GM18505 (cell line): ENCODE data around the gene ST6GALNAC5.
"Not testable (repeated sequence)": the region's sequence is repeated elsewhere in the genome, so short reads cannot be mapped to it uniquely, and the experiment has no call there.

Experiments used
- ATAC-seq: cut with Tn5 transposase; IDR thresholded peaks from one replicate; pipeline ENCODE4 v1.9.1; 2021; ENCODE audit not compliant: unreplicated experiment
- POLR2A ChIP-seq: IDR thresholded peaks from 4 replicates; pipeline ENCODE4 v1.6.1; 2011; ENCODE audit warnings: borderline replicate concordance; ENCODE audit not compliant: insufficient read depth, insufficient read length; ENCODE audit errors: extremely low read depth

Gene ST6GALNAC5

GRCh38 chr1:76872944-76873343 lies 5.7 kb downstream of the ST6GALNAC5 start:
- ATAC-seq = no peak
- TF ChIP-seq POLR2A = no peak

DNA sequence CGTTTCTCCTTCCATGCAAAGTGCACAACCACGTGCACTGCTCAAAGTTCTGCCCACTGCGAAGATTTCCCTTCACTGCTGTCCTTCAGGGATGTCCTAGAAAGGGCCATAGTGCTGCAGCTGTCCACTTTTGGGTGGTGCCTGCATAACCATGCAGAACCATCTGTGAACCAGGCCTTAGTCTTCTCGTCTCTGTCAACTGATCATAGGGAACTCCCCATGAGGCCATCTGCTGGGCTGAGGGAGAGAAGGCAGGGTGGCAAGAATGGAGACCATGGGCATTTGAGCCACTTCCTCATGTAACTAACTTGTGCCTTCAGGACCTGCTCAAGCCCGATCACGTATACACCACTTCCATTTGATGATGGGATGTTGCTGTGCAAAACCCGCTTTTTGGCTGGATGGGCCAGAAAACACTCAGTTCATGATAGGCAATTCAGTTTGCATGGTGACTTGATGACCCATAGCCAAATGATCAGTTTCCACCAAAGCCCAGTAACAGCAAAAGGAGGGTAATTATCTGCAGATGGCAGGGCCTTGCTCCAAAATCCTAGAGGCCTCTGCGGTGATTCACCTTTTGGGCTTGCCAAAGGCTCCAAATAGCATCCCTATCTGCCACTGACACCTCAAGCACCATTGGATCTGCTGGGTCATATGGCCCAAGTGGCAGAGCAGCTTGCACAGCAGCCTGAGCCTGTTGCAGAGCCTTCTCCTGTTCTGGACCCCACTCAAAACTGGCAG lies 9.5 kb downstream of the ST6GALNAC5 start:
- ATAC-seq = no peak
- no peak for TF ChIP-seq POLR2A

DNA sequence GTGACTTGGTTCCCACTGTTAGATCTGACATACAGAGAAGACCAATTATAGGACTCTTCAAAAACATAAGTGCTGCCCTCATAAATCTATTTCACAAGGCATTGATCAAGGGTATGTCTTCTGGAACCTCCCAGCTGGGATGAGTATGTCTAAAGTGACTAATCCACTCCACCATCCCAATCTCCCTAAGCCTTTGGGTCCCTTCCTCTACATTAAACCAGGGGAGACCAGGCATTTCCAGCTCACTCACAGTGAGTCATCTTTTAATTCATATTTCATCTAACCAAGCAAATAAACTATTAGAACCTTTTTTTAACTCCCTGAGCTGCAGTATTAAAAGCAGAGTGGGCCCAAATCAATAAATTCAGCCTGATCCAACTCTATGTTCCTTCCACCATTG lies 11.7 kb downstream of the ST6GALNAC5 start:
- ATAC-seq = not testable (repeated sequence)

- no peak for TF ChIP-seq POLR2A
- ATAC-seq = no peak
These were observed 14.5 kb downstream of the ST6GALNAC5 start for GRCh38 chr1:76881762-76882161.

DNA sequence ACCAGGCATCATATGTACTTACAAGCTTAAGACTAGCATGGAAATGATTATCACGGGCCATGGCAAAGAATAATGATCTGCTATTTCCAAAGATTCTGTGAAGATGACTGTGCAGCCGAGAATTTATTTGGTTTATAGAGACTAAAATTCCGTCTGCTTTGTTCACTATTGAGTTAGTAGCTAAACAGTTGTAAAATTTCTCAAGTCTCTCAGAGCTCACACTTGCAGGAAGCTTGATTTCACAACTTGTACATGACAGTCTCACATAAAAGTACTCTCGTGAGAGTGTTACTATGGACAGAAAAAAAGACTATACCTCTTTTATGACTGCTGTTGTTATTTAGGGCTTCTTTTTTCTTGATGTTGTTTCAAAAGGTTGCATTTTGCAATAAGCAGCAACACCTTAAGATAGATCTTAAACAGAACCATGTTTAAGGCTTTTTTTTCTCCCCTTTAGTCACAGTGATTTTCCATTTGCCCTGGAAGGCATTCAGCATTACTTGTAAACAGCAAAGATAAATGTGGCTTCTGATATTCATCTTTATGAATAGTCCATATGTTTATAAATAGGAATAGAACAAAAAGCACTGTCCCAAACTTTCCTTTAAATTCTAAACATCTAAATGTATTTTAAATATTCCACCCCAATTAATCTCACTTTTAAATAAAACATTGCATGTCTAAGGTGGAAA lies 24.8 kb downstream of the ST6GALNAC5 start:
- TF ChIP-seq POLR2A = no peak
- ATAC-seq = no peak

DNA sequence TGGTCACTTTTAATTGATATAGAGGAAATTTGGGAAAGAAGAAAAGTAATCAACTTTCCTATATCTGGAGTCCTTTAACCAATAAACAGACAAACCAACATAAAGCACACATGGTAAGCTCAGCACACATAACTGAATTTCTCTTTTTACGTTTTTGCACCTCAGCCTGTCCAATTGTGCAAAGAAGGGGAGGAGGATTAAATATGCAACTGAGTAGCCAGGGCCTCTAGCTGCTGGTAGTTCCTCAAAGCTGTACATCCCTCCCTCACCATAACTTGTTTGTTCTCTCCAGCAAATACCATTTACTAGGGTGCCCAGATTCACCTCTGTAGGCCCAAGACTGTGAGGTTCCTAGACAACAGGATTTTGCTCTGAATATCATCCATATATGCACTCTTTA lies 25.4 kb downstream of the ST6GALNAC5 start:
- no peak for TF ChIP-seq POLR2A
- ATAC-seq = no peak

DNA sequence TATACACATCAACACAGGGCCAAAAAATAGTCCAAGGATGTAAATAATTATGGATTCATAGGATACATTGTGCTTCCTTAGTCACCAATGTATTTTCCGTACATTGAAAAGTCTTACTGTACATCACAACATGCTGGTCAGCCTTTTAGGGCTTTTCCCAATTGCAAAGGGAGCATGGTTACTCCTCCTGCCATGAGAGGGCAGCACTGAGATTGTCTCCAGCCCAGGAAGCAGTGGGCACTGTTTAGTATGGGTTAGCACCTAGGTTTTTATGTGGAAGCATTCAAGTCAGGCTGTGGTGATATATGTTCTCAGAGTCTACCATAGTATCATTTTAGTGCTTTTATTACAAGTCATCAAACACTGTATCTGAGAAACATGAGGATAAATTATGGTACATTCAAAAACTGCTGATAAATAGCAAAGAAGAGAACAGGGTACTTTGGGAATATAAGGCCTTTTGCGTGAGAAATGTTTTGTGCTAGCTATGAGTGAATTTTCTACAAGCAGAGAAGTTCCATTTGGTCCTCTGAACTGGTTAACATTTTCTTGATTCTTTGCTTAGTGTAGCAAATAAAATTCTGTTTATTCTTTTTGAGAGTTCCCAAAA lies 34.0 kb downstream of the ST6GALNAC5 start:
- no peak for TF ChIP-seq POLR2A
- ATAC-seq = peak; percentile 89

DNA sequence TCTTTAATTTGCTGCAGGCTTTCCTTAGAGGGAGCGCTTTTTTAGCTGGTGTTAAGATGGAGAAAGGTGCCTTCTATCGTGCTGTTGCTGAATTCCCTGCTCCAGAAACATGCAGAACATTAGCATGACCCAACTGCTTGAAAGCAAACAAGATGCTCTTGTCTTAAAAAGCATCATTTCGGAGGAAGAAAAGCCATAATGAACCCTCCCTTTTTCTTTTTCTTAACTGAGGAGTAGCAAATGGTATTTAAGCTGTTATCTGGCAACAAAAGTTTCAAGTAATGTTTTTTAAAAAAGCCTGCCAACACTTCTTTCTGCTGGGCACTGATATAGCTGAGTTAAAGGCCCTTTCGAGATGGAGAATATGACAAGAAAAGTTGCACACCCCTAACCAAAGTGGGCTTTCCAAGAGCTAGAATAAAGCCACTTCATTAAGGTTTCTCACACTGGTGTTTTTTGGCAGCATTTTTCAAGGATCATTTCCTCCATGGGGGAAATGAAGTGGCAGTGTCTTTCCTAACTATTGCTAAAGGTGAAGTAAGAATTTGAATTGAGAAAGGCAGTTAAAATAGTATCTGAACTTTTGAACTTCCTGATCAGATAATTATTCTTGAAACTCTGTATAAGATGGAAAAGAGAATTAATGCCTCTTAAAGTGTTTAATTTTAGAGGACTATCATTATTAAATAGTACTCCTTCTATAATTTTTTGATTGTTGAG lies 38.8 kb downstream of the ST6GALNAC5 start:
- no peak for ATAC-seq
- TF ChIP-seq POLR2A = no peak

DNA sequence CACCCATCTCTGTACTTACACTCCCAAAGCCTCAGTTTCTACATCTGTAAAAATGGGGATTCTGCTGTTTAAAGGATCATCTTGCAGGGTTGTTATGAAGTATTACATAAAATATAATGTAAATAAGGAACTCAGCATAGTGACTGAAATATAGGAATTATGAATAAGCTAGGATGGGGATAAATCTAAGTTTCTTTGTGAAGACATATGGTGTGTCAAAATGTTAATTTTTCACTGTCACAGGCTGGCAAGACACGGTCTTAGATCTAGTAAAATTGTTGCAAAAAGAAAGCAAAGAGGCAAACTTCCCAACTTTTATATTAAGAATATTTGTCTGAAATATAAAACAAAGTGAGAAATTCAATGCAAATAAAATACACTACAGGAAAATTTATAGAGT lies 42.0 kb downstream of the ST6GALNAC5 start:
- ATAC-seq = no peak
- TF ChIP-seq POLR2A = no peak

DNA sequence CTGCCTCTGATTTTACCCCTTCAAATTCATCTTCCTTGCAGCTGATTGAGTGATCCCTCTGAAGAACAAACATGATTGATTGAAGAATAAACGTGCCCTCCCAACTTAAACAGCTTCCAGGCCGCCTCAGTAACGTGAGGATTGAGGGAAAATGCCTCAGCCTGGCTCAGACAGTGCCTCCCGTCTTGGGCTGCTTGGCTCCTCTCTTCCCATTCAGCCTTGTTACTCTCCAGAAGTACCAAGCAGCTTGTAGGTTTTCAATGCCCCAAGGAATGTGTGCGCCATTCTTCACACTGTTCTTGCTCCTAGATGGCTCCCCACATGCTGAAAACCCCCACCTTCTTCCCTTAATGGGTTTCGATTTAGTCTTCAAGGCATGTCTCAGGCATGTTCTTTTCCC lies 51.8 kb downstream of the ST6GALNAC5 start:
- no peak for TF ChIP-seq POLR2A
- no peak for ATAC-seq

- TF ChIP-seq POLR2A = no peak
- no peak for ATAC-seq
These were observed 54.3 kb downstream of the ST6GALNAC5 start for GRCh38 chr1:76921590-76921989.

- no peak for ATAC-seq
- no peak for TF ChIP-seq POLR2A
These were observed 58.5 kb downstream of the ST6GALNAC5 start for GRCh38 chr1:76925825-76926224.

DNA sequence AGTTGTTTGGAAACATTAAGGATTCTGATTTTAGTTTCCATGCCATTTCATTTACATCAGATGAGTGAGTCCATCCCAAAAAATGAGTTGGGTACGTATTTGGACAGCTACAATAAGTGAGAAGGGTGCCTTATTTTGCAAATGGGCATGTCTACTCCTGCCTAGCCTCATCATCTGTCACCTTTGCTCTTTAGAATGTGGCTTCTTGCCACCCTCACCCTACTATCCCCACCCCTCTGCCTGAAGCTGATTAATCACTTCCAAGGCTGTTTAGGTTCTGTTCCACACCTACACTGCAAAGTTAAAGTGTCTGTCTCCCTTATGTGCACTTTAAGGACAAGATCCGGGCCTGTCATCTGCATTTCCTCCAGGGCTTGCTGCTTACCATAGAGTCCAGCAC lies 61.2 kb downstream of the ST6GALNAC5 start:
- TF ChIP-seq POLR2A = no peak
- ATAC-seq = no peak
